IMR-90 (cell line): ENCODE results near the gene PMP22. TPM values are rescaled to one million over a fixed set of nuclear protein-coding genes. Genes with fewer than 3 reads are reported as not detected.
A peak's percentile ranks its signal among the peaks of the same experiment; 100 is the strongest.

Source experiments
- ATAC-seq: fragments of 200-7000 bp; cut with Tn5 transposase; 2 replicates; pipeline ENCODE4 v1.9.1; 2020; ENCODE audit warnings: low read depth, mild to moderate bottlenecking, moderate library complexity
- BruUV-seq: library from RNA; stranded (reverse); fragments of 400-500 nt; replicated peaks from 2 replicates; lab custom pipeline; 2021; lab: Mats Ljungman, UMichigan
- CTCF ChIA-PET: fragments of 300-600 bp; formaldehyde crosslinking; extraction: SDS; loops from one replicate; lab custom pipeline; 2021; ENCODE audit warnings: antibody characterized with exemption; lab: Yijun Ruan, JAX
- POLR2A ChIA-PET: fragments of 300-600 bp; sonication (Branson Sonifier 250); formaldehyde crosslinking; loops from one replicate; lab custom pipeline; 2022; ENCODE audit warnings: antibody characterized with exemption; ENCODE audit not compliant: unreplicated experiment; lab: Charles Lee
- DNase-seq: peaks from one replicate; pipeline ENCODE4 v3.0.0; 2013
- H2AFZ ChIP-seq: replicated peaks from 2 replicates; pipeline ENCODE3; 2013; ENCODE audit warnings: low read length, mild to moderate bottlenecking; ENCODE audit not compliant: poor library complexity
- H2AK5ac ChIP-seq: 2 replicates; pipeline ENCODE4 v1.6.1; 2013; ENCODE audit warnings: low read depth, low read length, inconsistent platforms
- H2AK9ac ChIP-seq: replicated peaks from 2 replicates; pipeline ENCODE3; 2013; ENCODE audit warnings: mild to moderate bottlenecking, low read depth, low read length, moderate library complexity; ENCODE audit not compliant: poor library complexity
- H2BK120ac ChIP-seq: 2 replicates; pipeline ENCODE4 v1.6.1; 2013; ENCODE audit warnings: low read depth, low read length, inconsistent platforms
- H2BK15ac ChIP-seq: 3 replicates; pipeline ENCODE4 v1.6.1; 2013; ENCODE audit warnings: low read depth, low read length, inconsistent platforms
- H2BK20ac ChIP-seq: 2 replicates; pipeline ENCODE4 v1.6.1; 2013; ENCODE audit warnings: low read depth, mild to moderate bottlenecking, inconsistent platforms, low read length, moderate library complexity
- H2BK5ac ChIP-seq: 2 replicates; pipeline ENCODE4 v1.6.1; 2013; ENCODE audit warnings: mild to moderate bottlenecking, low read depth, low read length, inconsistent platforms; ENCODE audit not compliant: poor library complexity, severe bottlenecking
- H3K14ac ChIP-seq: replicated peaks from 2 replicates; pipeline ENCODE4 v1.6.1; 2013; ENCODE audit warnings: low read depth, low read length, inconsistent platforms
- H3K18ac ChIP-seq: 2 replicates; pipeline ENCODE4 v1.6.1; 2013; ENCODE audit warnings: low read depth, low read length, control low read depth
- H3K23ac ChIP-seq: 2 replicates; pipeline ENCODE4 v1.6.1; 2013; ENCODE audit warnings: low read depth, low read length, inconsistent platforms
- H3K27ac ChIP-seq: 2 replicates; pipeline ENCODE4 v1.5.1; 2013; ENCODE audit warnings: mild to moderate bottlenecking, control low read depth, low read length; ENCODE audit not compliant: insufficient read depth
- H3K27me3 ChIP-seq: 2 replicates; pipeline ENCODE4 v1.6.1; 2013; ENCODE audit warnings: low read length; ENCODE audit not compliant: control insufficient read depth, insufficient read depth
- H3K36me3 ChIP-seq: 2 replicates; pipeline ENCODE4 v1.6.1; 2013; ENCODE audit warnings: low read length, mixed read lengths; ENCODE audit not compliant: control insufficient read depth, insufficient read depth
- H3K4ac ChIP-seq: 2 replicates; pipeline ENCODE4 v1.6.1; 2013; ENCODE audit warnings: low read depth, low read length, inconsistent platforms
- H3K4me1 ChIP-seq: 2 replicates; pipeline ENCODE4 v1.6.1; 2013; ENCODE audit warnings: low read length, mixed read lengths; ENCODE audit not compliant: control insufficient read depth, insufficient read depth
- H3K4me2 ChIP-seq: 2 replicates; pipeline ENCODE4 v1.6.1; 2013; ENCODE audit warnings: low read depth, mild to moderate bottlenecking, control low read depth, low read length, moderate library complexity
- H3K4me3 ChIP-seq: 2 replicates; pipeline ENCODE4 v1.5.1; 2013; ENCODE audit warnings: low read depth, mild to moderate bottlenecking, control low read depth, low read length, moderate library complexity; ENCODE audit not compliant: insufficient read depth
- H3K56ac ChIP-seq: 2 replicates; pipeline ENCODE4 v1.6.1; 2013; ENCODE audit warnings: low read length, inconsistent platforms; ENCODE audit not compliant: insufficient read depth; ENCODE audit errors: extremely low read depth
- H3K79me1 ChIP-seq, 2 experiments: 2 replicates each; pipeline ENCODE4 v1.6.1; 2013; ENCODE audit warnings: low read length in 2 of 2, inconsistent platforms in 1 of 2, low read depth in 1 of 2
- H3K9ac ChIP-seq: 2 replicates; pipeline ENCODE4 v1.6.1; 2013; ENCODE audit warnings: low read depth, low read length, control low read depth
- H3K9me1 ChIP-seq: 2 replicates; pipeline ENCODE4 v1.6.1; 2013; ENCODE audit warnings: low read length, inconsistent platforms; ENCODE audit not compliant: insufficient read depth
- H3K9me3 ChIP-seq: 2 replicates; pipeline ENCODE4 v1.6.1; 2013; ENCODE audit warnings: low read length; ENCODE audit not compliant: control insufficient read depth, insufficient read depth
- H4K20me1 ChIP-seq: 2 replicates; pipeline ENCODE4 v1.6.1; 2013; ENCODE audit warnings: low read length, inconsistent platforms; ENCODE audit not compliant: insufficient read depth
- H4K5ac ChIP-seq: 2 replicates; pipeline ENCODE4 v1.6.1; 2013; ENCODE audit warnings: mild to moderate bottlenecking, low read depth, low read length, control low read depth
- H4K8ac ChIP-seq, 2 experiments: 2 replicates each; pipeline ENCODE4 v1.6.1; 2013; ENCODE audit warnings: low read depth in 2 of 2, low read length in 2 of 2, control low read depth in 1 of 2, inconsistent platforms in 1 of 2
- H4K91ac ChIP-seq: 2 replicates; pipeline ENCODE4 v1.6.1; 2013; ENCODE audit warnings: low read depth, low read length, inconsistent platforms; ENCODE audit not compliant: insufficient read depth
- CEBPB ChIP-seq: IDR thresholded peaks from 2 replicates; pipeline ENCODE4 v1.6.1; 2012; ENCODE audit warnings: low read depth, low read length, improper control_type of control experiment
- CHD1 ChIP-seq: IDR thresholded peaks from 2 replicates; pipeline ENCODE4 v1.6.1; 2012; ENCODE audit warnings: low read depth, low read length, improper control_type of control experiment
- FOS ChIP-seq: fragments of 150-350 bp; IDR thresholded peaks from 2 replicates; pipeline ENCODE4 v1.6.1; 2016; ENCODE audit warnings: low read depth, low read length
- MAFK ChIP-seq: IDR thresholded peaks from 2 replicates; pipeline ENCODE4 v1.6.1; 2012; ENCODE audit warnings: low read depth, low read length, improper control_type of control experiment
- POLR2A ChIP-seq: IDR thresholded peaks from 2 replicates; pipeline ENCODE4 v1.6.1; 2012; ENCODE audit warnings: mild to moderate bottlenecking, low read depth, low read length
- RCOR1 ChIP-seq: IDR thresholded peaks from 2 replicates; pipeline ENCODE4 v1.6.1; 2012; ENCODE audit warnings: mild to moderate bottlenecking, low read length, improper control_type of control experiment; ENCODE audit not compliant: insufficient replicate concordance
- RFX5 ChIP-seq: IDR thresholded peaks from 2 replicates; pipeline ENCODE4 v1.8.0; 2012; ENCODE audit warnings: low read depth, mild to moderate bottlenecking, low read length, moderate library complexity
- SMC3 ChIP-seq: fragments of 150-350 bp; IDR thresholded peaks from 2 replicates; pipeline ENCODE4 v1.6.1; 2016; ENCODE audit warnings: low read depth, mild to moderate bottlenecking, antibody characterized with exemption, low read length, moderate library complexity
- WGBS, 2 experiments: methylation state at CpG; one replicate each; pipeline versions ENCODE4 v1.1.5 to v1.1.7; 2013; ENCODE audit warnings: missing lambda C conversion rate in 2 of 2; ENCODE audit not compliant: insufficient read length in 1 of 2; ENCODE audit errors: extremely low coverage in 2 of 2; 5-methylcytosine and 5-hydroxymethylcytosine counted together
- dilution Hi-C: fragments of 300-500 bp; cut with HindIII; formaldehyde crosslinking; loops from one replicate; pipeline ENCODE4 v1.14.3; 2018; ENCODE audit warnings: low sequenced_read_pairs; ENCODE audit not compliant: unreplicated experiment
- in situ Hi-C: fragments of 300-500 bp; cut with MboI; formaldehyde crosslinking; loops from 3 replicates; pipeline ENCODE4 v1.14.3; 2019; ENCODE audit warnings: low sequenced_read_pairs, inconsistent platforms, mixed read lengths
- intact Hi-C: fragments of 100-400 bp; cut with micrococcal nuclease; formaldehyde crosslinking; loops from 2 replicates; pipeline ENCODE4 v1.10.0; 2022
- polyA plus RNA-seq, 3 experiments: library from polyadenylated mRNA; depleted of rRNA; stranded (reverse); fragments of >200 nt; gene quantifications; 2 replicates each; pipeline ENCODE4 v1.2.3, GENCODE V29; 2012; ENCODE audit warnings: low replicate concordance in 1 of 3
- total RNA-seq: library from RNA; depleted of rRNA; stranded (reverse); fragments of >200 nt; gene quantifications from 2 replicates; pipeline ENCODE4 v1.2.3, GENCODE V29; 2012
- TF ChIP-seq, protein P1 (sequence below): conservative IDR thresholded peaks from 2 replicates; pipeline ENCODE4 v1.5.1; 2012; ENCODE audit warnings: mild to moderate bottlenecking, low read depth, low read length, improper control_type of control experiment

Gene PMP22
- total and polyA plus RNA-seq, 2 of the 4 experiments (the other 2 are of a cell fraction): 33.5 to 72.8 TPM

DNA sequence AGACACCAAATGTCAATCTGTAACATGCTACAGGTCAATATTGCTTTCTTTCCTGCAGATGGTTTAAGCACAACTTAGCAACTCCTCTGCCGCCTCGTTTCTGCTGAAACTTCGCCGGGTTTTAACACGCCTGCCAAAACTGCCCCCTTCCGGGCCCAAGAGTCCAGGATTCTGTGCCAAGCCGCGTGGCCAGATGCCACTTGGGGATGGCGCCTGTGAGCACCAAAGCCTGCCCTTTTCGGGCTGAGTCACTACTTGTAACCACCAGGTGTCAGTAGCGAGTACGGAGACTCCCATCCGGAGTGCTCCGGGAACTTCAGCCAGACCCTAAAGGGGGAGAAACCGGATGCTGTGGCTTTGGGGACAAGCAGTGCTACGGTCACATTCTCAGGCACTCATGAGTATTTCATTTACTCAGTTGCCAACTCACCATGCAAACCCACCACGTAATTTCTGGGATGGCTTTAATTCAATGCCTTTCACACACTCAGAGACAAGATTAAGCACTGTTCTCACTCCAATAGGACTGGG lies 7.8 kb downstream of the PMP22 start (continued):
- TF ChIP-seq MAFK (no peak), RFX5 (no peak)

DNA sequence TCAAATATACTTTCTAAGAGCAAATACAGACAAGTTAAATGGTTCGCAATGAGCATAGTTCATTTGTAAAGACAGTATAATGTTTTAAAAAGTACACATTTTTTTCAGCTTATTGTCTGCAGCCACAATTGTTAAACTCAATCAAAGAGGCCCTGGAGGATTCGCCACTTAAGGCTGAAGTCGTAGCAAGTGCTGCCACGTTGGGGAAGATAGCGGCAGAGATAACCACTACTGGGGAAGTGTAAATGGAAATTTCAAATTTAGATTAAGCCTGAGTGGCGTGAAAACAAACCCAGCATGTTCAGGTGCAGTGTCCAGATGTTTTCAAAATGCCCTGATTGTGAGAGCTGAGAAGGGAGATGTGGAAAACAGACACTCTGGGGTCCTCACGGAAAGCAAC lies 8.4 kb downstream of the PMP22 start:
- intact Hi-C loops: loop anchor here (5.0 kb wide), 1 partner anchor 396 kb away; no protein-coding TSS in a partner anchor
- H3K4me3 ChIP-seq: no peak overlapping the region
- H2BK15ac ChIP-seq: no peak overlapping the region
- H3K36me3 ChIP-seq: peaks cover 66% of the 10 kb centered on the region
- peak overlapping the region; percentile 3; the same call in 1 of the 2 replicates for H2AK5ac ChIP-seq
- 70% methylated on average over 3 of the region's 7 CpGs; no CpG with 5 or more reads in 1 of the 2 experiments for WGBS, 2 experiments
- H3K18ac ChIP-seq: no peak overlapping the region
- 0 out of 4 replicates have a peak overlapping the region, but pooled peaks of 1 of the 2 experiments have one; percentile 4 for H4K8ac ChIP-seq
- no peak overlapping the region for H4K91ac ChIP-seq
- no peak overlapping the region for H4K5ac ChIP-seq
- H3K27ac ChIP-seq: no peak overlapping the region
- H4K20me1 ChIP-seq: peaks cover 61% of the 10 kb centered on the region
- DNase-seq: no peak
- peaks cover 13% of the 10 kb centered on the region for H3K4me1 ChIP-seq
- peak overlapping the region; percentile 7; the same call in 1 of the 2 replicates for H3K14ac ChIP-seq
- ChIA-PET CTCF (interaction anchor here (0.6 to 1.5 kb wide), 6 partner anchors 8 to 254 kb away, joined by 3 to 5 read pairs (median 4); no protein-coding TSS in a partner anchor), POLR2A (no interaction called here)
- H2BK120ac ChIP-seq: no peak overlapping the region
- H2BK20ac ChIP-seq: no peak overlapping the region
- ATAC-seq: no peak
- in situ Hi-C loops: loop anchor here (5.0 to 25.0 kb wide), 3 partner anchors 246 to 706 kb away; no protein-coding TSS in a partner anchor
- no peak overlapping the region for H2BK5ac ChIP-seq
- peaks cover 21 to 72% of the 10 kb centered on the region in 2 experiments for H3K79me1 ChIP-seq
- TF ChIP-seq POLR2A: no peak
- TF ChIP-seq MAFK: no peak
- TF ChIP-seq SMC3: no peak
- no peak for TF ChIP-seq FOS
- no peak for TF ChIP-seq CEBPB
- TF ChIP-seq, protein P1, sequence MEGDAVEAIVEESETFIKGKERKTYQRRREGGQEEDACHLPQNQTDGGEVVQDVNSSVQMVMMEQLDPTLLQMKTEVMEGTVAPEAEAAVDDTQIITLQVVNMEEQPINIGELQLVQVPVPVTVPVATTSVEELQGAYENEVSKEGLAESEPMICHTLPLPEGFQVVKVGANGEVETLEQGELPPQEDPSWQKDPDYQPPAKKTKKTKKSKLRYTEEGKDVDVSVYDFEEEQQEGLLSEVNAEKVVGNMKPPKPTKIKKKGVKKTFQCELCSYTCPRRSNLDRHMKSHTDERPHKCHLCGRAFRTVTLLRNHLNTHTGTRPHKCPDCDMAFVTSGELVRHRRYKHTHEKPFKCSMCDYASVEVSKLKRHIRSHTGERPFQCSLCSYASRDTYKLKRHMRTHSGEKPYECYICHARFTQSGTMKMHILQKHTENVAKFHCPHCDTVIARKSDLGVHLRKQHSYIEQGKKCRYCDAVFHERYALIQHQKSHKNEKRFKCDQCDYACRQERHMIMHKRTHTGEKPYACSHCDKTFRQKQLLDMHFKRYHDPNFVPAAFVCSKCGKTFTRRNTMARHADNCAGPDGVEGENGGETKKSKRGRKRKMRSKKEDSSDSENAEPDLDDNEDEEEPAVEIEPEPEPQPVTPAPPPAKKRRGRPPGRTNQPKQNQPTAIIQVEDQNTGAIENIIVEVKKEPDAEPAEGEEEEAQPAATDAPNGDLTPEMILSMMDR: no peak
- TF ChIP-seq RCOR1: no peak
- TF ChIP-seq RFX5: no peak
- TF ChIP-seq CHD1: no peak
- H3K4me2 ChIP-seq: no peak overlapping the region; the same call in 1 of the 2 replicates
- dilution Hi-C loops: no loop called here
- BruUV-seq: no TSS peak
- no peak overlapping the region for H3K56ac ChIP-seq
- H3K4ac ChIP-seq: no peak overlapping the region
- peaks cover 22% of the 10 kb centered on the region; the same call in 1 of the 2 replicates for H3K9me1 ChIP-seq
- no peak overlapping the region for H2AK9ac ChIP-seq
- 0 out of 2 replicates have a peak overlapping the region, but pooled peaks have one; percentile 20 for H3K9ac ChIP-seq
- H3K27me3 ChIP-seq: no peaks in the 10 kb centered on the region
- H3K23ac ChIP-seq: no peak overlapping the region
- no peaks in the 10 kb centered on the region for H3K9me3 ChIP-seq
- no peak overlapping the region for H2AFZ ChIP-seq
